GM19351 (cell line): ENCODE results near the gene MSS51.
"Not testable (repeated sequence)": the region's sequence is repeated elsewhere in the genome, so short reads cannot be mapped to it uniquely, and the experiment has no call there.

Experiments used
- ATAC-seq: cut with Tn5 transposase; IDR thresholded peaks from one replicate; pipeline ENCODE4 v1.9.1; 2021; ENCODE audit warnings: mild to moderate bottlenecking, moderate library complexity; ENCODE audit not compliant: unreplicated experiment

Gene MSS51

DNA sequence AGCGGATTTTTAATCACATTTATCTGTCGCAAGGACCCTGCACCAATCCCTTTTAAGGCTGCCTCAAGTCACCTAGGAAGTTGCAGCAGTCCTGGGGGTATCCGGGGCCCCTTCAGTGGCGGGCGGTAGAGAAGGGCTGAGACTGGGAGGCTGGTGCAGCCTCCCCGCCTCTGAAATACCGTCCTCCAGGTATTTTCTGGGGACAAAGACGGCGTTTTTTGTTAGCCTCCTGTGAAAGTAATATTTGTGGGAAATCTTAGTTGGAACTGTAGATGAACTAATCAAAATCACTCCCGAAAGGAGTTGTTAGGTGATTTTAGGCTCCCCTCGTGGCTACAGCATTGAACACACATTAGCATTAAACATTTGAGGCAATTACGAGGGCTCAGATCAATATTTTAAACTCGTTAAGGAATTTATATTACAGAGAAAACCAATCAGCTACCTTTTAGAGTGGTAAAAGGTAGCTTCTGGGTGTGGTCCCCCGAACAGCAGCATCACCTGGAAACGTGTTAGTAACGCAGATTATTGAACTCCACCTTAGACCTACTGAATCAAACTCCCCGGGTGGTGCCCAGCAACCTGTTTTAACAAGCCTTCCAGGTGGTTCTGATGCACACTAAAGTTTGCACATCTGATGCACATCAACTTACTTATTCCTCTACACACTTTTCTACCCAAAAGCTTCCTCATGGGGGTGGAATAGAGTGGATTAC is 19.0 kb downstream of the MSS51 start:
- peak; percentile 39 for ATAC-seq

DNA sequence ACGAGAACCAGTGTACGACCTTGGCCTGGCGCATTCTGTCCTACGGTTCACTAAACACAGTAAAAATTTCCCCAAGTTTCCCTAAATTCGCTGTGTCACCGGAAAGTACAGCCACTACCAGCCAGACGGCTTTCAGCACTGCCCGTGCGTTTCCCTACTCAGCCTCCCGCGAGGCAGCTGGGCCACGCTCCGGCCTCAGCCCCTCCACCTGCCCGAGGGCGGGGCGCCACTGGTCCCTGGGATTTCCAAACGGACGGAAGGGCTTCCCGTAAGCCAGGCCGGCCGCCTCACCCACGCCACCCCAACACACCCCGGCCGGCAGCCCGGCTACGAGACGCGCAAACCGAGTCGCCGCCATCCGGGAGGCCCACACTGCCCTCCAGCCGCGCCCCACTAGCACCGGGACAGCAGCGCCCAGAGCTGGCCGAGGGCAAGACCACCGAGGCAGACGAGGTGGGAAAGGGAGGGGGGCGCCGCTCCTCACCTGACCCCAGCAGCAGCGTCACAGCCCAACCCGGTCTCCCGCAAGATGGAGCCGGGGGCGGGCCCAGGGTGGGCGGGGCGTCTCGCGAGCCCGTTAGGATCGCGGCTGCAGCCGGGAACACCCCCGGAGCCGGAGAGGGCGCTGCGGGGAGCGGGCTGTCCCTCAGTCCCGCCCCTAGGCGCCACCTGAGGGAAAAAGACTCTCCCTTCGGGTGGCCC is 19.7 kb downstream of the MSS51 start, which contains the start of gene ANXA7:
Gene ANXA7, minus strand, starts transcription at position 531 of the 702 bp plus-strand sequence. CDS start 13,202 bp downstream, outside the sequence.
- peak; percentile 85 for ATAC-seq

DNA sequence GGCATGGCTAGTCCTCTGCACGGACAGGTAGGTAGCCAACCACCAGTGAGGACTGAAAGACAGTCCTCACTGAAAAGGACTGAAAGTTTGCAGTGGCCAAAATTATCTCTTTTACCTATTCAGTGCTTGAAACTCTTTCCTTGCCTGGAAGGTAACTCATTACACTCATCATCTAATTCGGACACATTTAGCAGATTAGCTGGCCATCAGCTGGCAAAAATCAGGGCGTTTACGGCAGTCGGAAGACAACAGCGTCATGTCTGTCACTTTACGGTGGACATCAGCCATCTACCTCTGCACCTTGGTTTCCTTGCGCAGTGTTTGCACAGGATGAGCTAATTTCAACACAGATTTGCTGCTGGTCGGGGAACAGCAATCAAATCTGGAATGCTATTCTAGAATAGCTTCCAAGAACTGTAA is 20.2 kb downstream of the MSS51 start:
- ATAC-seq = peak; percentile 39

DNA sequence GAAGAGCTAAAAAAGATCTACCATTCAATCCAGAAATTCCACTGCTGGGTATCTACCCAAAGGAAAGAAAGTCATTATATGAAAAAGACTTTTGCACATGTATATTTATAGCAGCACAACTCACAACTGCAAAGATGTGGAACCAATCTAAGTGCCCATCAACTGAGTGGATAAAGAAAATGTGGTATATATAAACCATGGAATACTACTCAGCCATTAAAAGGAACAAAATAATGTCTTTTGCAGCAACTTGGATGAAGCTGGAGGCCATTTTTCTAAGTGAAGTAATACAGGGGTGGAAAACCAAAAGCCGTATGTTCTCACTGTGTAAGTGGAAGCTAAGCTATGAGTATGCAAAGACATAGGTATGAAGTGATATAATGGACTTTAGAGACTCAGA is 22.5 kb downstream of the MSS51 start:
- no peak for ATAC-seq

DNA sequence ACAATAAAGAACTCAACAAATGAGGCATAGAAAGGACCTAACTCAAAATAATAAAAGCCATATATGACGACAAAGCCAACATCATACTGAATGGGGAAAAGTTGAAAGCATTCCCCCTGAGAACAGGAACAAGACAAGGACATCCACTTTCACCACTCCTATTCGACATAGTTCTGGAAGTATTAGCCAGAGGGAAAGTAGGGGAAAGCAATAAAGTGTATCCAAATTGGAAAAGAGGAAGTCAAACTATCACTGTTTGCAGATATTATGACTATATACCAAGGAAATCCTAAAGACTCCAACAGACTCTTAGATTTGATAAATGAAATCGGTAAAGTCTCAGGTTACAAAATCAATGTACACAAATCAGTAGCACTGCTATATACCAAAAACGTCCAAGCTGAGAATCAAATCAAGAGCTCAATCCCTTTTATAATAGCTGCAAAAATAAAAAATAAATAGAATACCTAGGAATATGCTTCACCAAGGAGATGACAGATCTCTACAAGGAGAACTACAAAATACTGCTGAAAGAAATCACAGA is 24.3 kb downstream of the MSS51 start:
- ATAC-seq = no peak

DNA sequence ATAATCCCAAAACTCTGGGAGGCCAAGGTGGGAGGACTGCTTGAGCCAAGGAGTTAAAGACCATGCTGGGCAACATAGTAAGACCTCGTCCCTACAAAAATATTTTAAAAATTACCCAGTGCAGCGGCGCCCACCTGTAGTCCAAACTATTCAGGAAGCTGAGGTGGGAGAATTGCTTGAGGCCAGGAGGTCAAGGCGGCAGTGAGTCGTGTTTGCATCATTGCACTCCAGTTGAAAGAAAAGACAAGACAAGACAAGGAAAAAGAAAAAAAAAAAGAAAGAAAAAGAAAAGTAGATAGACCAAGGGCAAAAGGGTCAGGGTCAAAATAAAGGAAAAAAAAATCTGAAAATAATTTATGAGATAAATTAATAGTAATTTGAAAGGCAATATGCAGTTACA is 25.3 kb downstream of the MSS51 start:
- no peak for ATAC-seq

DNA sequence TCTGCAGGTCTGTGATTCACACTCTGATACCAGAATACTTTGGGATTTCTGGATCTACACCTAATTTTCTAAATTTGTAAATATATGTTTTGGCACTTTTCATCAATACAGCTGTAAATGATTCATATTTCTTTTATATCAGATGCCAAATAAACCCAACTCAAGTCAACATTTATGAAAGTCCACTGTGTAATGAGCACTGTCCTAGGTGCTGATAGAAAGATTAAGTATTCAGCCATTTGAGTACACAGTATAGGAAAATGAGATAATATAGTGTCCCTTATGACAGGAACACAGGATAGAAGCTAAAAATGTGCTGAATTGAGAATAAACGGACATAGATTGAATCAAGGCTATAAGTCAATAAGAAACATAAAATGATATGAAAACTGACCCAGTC is 25.9 kb downstream of the MSS51 start:
- no peak for ATAC-seq

DNA sequence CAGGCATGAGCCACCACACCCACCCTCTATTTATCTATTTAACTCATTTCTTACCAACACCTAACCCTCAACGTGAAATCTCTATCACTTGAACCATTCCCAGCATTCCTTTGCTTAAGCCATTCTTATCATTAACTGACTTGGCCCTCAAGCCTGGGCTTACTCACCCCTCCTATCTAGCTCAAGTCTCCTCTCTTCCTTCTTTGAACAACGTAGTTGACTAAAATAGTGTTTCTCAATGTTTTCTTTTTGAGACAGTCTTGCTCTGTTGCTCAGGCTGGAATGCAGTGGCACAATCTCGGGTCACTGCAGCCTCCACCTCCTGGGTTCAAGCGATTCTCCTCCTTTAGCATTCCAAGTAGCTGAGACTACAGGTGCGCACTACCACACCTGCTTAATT is 26.5 kb downstream of the MSS51 start:
- no peak for ATAC-seq

DNA sequence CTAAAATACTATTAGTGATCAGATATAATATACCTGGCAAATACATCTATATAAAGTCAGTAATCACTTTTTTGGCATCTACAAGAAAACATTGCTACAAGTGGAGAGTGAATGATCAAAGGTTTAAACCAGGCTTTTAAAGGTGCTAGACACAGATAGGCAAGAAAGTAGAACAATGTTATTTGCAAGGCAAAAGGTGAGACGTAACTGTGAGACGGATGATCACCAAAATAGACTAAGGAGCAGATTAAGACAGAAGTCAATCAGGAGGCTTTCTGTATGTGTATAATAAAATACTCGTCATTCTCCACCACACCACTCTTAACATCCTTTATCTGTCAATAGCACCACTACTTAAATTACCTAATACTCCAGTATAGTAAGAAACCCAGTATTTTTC is 27.8 kb downstream of the MSS51 start:
- no peak for ATAC-seq

DNA sequence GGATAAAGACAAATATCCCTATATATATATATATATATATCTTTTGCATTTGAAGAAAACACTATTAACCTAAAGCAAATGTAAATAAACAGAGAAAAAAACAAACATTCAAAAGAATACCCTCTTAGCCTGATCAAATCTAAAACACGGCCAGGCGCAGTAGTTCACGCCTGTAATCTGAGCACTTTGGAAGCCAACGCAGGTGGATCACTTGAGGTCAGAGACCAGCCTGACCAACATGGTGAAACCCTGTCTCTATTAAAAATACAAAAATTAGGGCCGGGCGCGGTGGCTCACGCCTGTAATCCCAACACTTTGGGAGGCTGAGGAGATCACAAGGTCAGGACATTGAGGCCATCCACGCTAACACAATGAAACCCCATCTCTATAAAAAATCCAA is 28.7 kb downstream of the MSS51 start:
- ATAC-seq = no peak

DNA sequence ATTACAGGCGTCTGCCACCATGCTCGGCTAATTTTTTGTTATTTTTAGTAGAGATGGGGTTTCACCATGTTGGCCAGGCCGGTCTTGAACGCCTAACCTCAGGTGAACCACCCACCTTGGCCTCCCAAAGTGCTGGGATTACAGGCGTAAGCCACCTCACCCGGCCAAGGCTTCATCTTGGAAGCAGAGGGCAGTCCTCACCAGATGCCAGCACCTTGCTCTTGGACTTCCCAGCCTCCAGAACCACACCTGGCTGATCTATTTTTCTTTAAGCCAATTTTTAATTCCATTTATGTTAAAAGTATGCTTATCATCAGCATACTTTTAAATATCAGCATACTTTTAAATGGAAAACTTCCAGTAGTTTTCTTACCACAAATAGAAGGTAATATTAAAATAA is 31.7 kb downstream of the MSS51 start:
- no peak for ATAC-seq

DNA sequence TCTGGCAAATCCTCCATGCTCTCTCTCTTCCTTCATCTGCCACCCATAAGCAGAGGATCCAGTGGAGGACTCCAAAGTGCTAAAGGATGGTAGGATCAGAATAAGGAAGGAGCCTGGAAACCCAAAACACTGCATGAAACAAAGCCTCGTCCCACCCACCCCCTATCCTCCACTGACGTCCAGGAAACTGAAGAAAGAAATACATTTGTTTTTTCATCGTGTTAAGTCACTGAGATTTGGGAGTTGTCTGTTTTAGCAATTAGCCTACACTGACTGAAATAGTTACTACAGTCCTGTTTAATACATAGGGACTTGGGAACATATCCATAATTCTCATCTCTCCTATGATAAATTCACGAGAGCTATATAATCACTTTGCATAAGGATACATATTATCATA is 34.3 kb downstream of the MSS51 start:
- no peak for ATAC-seq

DNA sequence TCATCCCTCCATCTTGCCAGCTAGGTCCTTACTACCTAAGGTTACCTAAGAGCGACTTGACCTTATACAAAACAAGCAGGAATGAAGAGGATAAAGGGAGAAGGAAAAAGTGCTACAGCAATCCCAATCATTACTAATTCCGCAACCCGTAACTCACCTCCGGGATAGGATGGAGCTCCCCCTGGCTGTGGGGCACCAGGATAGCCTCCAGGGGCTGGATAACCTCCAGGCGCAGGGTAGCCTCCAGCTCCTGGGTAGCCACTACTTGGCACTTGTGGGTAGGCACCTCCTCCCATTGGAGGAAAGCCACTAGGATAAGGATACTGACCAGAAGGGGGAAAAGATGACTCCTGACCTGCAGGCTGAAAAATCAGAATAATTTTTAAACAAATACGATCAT is 35.3 kb downstream of the MSS51 start:
- ATAC-seq = no peak

DNA sequence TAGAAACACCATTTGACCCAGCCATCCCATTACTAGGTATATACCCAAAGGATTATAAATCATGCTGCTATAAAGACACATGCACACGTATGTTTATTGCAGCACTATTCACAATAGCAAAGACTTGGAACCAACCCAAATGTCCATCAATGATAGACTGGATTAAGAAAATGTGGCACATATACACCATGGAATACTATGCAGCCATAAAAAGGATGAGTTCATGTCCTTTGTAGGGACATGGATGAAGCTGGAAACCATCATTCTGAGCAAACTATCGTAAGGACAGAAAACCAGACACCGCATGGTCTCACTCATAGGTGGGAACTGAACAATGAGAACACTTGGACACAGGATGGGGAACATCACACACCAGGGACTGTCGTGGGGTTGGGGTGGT is 39.0 kb downstream of the MSS51 start:
- not testable (repeated sequence) for ATAC-seq

DNA sequence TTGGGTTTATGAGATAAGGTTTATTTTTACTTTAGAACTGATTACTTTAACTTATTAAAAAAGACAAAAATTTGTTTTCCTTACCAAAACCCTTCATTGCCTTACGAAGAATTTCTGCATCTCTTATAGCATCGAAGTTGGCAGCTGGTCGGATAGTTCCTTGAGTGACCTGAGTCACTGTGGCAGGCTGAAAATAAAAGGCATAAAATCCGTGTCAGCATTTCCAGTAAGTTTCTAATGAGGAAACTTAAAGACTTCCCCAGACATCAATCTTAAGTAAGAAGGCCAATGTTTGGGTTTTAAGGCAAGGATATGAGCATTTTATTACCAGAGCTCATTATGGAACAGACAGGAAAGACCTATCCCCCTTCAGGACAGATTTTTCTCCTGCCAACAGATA is 45.1 kb downstream of the MSS51 start:
- ATAC-seq = no peak

DNA sequence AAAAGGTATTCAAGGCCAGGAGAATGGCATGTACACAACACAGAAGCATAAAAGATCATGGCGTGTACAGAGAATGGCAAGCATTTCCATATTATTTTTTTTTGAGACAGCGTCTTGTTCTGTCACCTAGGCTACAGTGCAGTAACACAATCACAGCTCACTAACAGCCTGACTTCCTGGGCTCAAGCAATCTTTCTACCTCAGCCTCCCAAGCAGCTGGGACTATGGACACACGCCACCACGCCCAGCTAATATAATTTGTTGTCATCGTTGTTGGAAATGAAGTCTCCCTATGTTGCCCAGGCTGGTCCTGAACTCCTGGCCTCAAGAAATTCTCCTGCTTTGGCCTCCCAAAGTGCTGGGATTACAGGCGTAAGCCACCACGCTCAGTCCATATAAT is 46.8 kb downstream of the MSS51 start:
- no peak for ATAC-seq

DNA sequence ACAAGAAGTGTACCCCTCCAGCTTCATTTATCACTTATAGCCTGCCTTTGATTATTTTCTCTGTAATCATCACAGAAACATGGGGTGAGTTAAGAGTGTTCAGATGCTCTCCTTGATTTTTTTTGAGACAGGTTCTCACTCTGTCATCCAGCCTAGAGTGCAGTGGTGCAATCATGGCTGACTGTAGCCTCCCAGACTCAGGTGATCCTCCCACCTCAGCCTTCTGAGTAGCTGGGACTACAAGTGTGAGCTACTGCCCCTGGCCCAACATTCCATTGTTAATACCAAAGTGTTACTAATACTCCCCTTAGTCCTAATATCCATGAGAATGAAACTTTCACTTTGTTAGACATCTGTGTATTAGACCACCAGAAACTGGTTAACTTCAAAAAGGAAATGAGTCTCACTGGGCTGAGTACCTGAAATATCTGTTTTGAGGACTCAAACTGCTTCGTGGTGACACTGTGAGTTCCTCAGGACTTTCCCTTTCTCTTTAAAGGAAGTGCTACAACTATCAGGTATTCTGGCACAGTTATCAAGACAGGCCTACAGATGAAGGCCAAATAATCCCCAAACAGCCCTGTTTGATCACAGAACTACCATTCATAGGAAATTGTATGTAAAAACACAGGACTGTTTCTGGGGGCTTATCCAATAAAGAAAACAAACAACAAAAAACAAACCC is 54.2 kb downstream of the MSS51 start:
- ATAC-seq = no peak

DNA sequence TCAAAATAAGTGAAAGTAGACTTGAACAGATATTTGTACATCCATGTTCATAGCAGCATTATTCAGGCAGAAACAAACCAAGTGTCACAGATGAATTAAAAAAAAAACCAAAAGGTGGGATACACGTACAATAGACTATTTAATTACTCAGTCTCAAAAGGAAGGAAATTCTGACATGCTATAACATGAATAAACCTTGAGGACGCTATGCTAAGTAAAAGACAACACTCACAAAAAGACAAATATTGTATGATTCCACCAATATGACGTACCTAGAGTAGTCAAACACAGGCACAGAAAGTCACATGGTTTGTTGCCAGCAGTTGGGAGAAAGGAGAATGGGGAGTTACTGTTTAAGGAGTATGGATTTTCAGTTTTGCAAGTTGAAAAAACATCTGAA is 56.7 kb downstream of the MSS51 start:
- no peak for ATAC-seq
